Stimulated activated CD8-positive, alpha-beta memory T cell treated with anti-CD3 and anti-CD28 coated beads, Interleukin-15, amount 100 ng/mL, for 24 hours (primary cell): ENCODE data around the gene FSTL4.
"Not testable (repeated sequence)": the region's sequence is repeated elsewhere in the genome, so short reads cannot be mapped to it uniquely, and the experiment has no call there.

Experiments
- DNase-seq: peaks from one replicate; pipeline ENCODE4 v3.0.0-alpha.2; 2020; ENCODE audit warnings: low read depth

FSTL4 gene

DNA sequence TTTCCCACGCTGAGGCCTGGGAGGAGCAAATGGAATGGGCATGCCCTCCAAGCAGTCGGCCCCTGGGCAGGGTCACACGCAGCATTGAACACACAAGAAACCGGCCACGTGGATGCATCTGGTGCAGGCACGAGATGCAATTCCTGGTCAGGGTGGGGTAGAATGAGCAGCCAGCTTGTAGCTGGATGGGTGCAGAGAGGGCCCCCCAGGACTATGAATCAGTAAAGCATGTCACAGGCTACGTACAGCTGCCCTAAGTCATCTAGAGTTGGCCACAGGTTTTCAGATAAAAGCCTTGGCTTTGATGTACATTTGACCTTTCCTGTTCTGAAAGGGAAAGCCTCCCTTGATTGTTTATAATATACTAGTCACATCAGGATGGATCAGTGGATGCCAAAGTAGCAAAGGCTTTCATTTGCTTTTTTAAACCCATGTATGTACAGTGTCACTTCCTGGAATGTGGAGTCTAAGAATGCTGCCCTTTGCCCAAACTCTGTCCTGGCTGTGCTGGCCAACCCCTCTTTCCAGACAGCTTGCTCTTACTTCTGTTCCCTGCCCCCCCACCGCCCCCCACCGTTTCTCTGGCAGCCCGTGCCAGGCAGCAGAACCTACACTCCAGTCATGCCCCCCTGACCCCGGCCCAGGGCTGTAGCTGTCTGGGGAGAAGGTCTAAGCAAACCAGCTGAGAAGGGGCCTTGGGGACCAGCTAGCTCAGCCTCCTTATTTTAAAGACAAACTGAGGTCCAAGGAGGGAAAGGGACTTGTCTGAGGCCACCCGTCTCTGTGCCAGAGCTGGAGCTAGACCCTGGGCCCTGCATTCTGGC lies 391.3 kb downstream of the FSTL4 start:
- no peak for DNase-seq

DNA sequence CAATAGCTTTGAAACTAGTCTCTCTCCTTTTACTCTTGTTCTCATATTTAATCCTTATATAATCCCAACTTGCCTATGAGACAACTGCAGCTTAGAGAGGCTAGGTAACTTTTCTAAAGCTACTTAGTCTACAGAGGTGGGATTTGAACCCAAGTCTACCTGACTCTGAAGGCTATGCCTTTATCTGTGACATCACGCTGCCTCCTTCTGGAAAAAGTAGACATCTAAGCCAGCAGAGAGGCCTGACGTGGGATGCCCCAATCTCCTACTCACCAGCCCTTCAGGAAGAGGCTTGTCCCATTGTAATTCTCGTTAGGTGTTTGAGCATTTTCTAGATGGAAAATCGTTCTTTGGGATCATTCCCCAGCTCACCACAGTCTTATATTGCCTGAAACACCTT lies 393.0 kb downstream of the FSTL4 start:
- DNase-seq = no peak

DNA sequence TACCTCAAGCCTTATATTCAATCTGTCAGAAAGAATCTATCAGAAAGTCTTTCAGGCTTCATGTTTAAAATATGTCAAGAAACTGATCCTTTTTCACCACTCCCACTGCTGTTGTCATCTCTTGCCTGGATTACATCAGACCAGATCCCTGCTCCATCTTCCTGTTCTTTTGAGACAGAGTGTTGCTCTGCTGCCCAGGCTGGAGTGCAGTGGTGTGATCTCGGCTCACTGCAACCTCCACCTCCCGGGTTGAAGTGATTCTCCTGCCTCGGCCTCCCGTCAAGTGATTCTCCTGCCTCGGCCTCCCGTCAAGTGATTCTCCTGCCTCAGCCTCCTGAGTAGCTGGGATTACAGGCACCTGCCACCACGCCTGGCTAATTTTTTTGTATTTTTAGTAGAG lies 396.2 kb downstream of the FSTL4 start:
- not testable (repeated sequence) for DNase-seq

DNA sequence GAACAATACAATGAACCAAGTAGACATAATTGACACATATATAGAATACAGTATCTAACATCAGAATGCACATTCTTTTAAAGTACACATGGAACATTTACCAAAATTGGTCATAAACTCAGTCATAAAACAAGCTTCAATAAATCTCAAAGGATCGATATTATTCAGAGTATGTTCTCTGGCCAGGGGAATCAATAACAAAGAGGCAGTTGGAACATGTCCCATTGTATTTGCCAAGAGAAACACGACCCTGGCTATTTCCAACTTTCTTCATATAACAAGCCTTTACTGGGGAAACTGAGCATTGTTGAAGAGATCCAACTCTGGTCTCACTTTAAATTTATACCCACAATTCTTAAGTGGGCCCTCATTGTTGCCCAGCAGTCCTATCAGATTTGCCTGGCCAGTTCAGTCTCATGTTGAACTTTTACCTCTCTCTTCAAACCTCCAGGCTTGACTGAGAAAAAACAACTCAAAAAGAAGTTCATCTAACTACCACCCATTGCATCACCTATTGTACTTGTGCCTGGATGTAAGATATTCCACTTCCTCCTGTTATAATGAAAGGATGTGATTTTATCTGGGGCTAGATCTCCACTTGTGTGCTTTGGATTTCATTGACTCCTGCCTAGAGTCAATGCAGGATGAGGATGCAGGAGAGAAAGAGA lies 398.1 kb downstream of the FSTL4 start:
- no peak for DNase-seq

DNA sequence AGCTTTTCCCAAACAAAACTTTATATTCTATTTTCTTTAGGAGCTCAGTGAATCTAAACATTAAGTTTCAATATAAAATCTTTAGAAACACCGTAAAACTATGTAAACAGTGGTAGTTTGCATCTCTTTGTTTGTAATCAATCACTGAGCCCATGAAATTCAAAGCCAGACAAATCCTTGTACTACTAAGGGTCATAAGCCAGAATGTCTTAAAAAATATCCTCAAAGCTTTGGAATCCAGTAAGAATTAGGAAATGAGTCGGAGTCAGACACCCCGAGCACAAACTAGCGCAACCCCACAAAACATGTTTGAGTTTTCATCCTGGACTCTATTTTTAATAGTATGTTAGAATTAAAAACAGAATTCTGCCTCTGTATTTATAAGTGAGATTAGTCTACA lies 406.7 kb downstream of the FSTL4 start:
- no peak for DNase-seq

DNA sequence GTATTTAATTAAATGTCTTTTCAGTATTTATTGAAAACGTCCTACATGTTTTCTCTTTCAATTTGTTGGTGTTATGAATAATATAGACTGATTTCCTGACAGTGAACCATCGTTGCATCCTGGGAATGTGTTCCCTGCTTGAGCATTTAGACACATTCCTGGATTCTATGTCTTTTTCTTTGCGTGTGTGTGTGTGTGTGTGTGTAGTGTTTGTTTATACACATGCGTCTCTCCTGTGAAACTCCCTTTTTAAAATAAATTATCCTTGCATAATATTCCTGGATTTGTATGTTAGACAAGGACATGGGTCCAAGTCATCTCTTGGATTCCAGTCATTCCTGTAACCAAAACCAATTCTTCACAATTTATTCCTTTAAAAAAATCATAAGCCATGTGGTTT lies 407.1 kb downstream of the FSTL4 start:
- no peak for DNase-seq

DNA sequence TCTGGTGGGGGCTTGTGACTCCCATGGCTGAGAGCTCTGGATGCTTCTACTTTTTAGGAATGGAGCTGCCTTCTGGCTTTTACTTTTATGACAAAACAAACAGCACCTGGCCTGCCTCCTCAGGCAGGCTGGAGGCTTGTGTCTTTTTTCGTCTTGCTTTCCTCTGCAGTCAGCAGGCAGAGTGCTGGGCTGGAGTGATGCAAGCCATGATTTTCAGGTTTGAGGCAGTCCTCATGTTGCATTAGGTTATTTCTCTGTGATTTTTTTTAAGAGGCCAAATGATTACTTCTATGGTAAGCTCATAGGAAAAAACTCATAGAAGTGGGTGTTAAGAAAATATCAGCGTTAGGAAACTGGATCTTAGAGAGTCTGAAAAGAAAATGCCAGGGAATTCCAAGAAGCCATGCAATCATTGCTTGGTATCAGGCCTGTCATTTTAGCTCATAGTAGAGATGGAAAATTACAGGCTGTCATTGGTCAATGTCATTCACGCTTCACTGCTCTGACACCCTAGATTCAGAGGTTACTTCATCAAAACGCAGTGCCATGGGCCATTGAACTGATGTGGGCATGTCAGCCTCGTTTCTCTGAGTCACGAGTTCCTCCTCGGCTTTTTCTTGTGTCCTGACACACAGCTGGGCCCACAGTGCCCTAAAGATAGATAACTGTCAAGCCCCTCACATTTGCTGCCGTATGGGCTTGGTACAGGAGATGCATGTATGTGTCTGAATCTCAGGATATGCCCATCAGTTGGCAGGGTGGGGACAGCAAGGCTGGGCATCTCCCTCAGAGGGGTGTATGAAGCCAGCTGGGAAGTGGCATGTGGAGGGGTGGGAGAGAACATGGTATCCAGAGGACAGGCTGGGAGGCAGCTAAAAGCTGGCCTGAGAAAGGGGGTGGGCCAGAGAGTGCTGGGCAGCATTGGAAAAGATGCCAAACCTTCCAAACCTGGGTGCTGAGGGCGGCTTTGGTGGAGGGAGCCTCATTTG lies 408.7 kb downstream of the FSTL4 start:
- no peak for DNase-seq

DNA sequence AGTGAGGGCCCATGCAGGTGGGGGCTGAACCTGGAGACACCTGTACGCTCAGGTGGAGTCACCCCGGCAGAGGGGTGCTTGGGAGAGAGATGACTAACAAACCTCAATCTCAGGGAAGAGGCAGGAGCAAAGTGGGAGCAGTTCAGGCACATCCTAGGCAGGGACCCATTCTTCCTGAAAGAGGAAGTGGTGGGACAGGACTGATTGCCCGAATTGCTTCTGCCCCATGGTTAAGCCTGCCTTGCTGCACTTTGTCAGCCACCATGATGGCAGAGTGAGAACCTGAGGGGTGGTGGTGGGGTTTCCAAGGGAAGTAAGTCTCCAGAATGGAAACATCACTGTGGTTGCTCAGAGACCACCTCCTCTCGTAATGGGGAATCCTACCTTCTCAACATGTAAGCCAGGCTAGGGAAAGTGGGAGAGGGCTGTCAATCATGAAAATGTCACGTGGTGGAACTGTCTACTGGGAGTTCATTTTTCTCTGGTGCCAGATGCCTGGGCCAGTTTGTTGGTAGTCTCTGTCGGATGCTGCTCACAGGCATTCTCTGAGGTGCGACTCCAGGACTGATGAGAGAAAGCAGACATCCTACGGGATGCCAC lies 410.2 kb downstream of the FSTL4 start:
- no peak for DNase-seq

DNA sequence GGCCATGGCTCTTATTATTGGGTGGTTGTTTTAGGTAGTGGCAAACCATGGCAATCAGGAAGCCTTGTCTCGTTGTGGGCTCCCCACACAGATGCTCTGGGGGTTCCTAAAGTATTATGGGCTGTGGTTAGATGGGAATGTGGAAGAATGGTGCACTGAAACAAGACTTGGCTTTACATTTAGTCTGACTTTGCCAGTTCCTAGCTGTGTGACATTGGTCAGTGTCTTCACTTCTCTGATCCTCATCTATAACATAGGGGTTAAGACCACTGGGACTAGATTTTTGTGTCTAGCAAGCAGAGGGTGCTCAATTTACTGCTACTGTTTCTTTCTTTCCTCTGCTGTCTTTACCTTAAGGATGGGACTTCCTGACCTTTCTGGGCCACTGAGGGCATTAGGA lies 411.0 kb downstream of the FSTL4 start:
- no peak for DNase-seq

DNA sequence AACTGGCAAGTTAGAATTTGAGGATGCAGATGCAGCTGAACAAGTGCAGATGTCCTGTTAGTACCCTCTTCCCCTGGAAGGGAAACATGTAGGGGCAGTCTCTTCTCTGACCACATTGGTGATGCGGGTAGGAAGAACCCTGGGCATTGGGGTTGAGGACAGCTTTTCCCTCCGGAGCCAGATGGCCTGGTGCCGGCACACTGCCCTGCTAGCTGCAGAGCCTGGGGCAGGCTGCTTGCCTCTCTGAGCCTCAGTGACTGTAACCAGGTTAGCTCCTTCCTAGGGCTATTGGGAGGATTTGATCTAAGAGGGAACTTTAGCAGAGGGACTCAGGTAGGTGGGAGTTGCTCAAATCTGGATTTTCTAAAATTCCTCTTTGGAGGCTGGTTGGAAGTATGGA lies 412.1 kb downstream of the FSTL4 start:
- DNase-seq = no peak

DNA sequence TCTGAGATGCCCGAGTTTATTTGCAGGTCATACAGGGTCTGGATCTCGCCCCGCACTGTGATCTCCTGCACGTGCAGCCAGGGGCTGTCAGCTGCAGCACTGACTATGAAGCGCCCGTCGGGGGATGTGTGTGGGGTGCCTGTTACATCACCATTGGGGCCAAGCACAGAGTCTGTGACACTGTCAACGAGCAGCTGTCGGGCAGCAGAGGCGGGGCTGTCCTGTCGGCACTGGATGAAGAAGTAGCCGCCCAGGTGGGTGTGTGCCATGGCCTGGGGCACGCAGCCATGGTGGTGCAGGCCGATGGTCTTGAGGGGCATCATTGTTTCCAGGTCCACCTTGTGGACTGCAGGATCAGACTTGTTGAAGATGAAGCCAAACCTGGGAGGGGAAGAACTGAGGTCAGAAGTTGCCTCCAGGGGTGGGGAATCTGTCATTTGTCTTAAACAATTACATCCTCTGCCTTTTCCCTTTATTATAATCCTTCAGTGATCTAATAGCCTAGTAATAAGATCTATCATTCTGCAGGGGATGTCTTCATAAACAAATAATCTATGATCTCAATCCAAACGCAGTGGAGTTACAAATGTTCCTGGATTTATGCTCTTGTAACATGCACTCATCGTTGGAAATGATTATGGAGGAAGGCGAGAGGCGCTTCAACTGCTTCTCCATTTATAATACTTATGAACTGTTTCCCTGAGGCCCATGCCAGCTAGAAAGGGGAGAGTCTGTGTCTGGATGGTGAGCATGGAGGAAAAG lies 412.7 kb downstream of the FSTL4 start:
- DNase-seq = no peak

DNA sequence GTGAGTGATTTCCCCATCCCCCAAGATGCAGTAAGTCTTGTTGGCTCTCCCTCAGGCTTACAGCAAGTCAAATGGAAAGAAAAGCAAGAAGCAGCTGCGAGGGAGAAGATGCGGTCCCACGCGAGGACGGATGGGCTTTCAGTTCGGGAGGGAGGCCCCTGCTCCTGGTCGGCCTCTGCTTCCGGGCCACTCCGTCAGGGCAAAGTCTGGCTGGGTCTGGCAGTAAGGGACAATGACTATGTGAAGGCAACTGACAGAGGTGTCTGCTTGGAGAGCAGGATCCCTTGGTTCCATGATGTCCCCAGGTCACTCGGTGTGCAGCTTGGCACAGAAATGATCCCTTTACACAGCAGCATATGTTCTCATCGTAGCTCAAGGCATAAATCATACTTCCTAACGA lies 413.8 kb downstream of the FSTL4 start:
- no peak for DNase-seq

DNA sequence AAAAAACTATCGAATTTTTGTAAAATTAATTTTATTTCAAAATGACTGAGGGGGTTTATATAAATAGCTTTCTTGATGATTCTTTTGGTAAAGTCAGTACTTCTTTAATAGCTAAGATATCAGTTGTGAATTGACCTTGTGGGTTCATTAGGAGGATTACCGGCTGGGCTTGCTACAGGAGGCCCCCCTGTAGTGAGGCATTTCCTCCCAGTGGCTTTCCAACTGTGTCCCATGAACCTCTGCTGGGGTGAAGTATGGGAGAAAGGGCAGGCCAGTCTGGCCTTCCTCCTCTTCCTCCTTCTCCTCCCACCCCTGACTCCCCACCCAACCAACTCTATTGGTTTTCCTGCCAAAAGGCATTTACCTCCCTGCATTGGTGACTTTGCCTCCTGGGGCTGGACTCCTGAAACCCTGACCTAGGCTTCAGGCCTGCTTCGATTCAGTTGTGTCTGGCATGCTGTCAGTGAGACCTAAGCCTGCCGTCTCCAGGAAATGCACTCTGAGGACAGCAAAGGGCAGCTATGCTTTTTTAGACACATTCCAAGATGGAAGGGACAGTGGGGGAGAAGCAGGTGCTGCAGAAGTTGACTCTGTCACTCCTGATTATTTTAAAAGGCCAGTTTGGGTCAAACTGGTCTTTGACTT lies 415.8 kb downstream of the FSTL4 start:
- no peak for DNase-seq

DNA sequence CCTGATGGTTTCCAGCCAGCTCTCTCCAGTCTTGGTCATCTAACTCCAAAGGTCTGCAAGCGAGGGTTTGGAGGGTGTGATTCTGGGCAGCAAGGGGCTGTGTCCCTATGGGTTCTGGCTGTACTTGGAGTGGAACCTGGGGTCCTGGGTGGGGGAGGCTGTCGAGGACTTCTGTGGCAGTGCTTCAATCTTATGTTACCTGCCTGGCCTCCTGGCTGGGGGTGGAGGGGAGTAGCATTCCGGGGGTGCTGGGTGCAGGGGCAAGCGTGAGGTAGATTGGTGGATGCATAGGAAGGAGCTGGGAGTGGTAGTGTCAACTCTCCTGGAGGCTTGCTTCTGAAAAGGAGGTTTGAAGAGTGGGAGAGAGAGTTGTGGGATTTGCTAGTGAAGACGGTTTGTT lies 417.1 kb downstream of the FSTL4 start:
- no peak for DNase-seq

DNA sequence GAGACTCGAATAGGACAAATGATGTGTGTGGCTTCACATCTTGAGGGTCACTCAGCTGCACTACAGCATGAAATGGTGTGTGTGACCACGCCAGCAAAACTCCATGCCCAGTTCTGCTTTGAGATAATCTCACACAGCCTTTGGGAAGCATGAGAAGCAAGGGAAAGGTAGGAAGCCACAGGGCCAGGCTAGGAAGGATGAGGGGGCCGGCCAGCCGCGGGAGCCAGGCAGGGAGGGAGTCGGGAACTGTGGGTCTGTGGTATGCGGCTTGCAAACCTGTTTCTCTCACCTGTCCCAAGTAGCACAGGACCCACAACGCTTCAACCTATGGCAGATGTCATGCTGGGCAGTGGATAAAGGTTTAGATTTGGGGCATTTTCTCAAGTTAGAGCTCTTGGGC lies 418.5 kb downstream of the FSTL4 start:
- no peak for DNase-seq

DNA sequence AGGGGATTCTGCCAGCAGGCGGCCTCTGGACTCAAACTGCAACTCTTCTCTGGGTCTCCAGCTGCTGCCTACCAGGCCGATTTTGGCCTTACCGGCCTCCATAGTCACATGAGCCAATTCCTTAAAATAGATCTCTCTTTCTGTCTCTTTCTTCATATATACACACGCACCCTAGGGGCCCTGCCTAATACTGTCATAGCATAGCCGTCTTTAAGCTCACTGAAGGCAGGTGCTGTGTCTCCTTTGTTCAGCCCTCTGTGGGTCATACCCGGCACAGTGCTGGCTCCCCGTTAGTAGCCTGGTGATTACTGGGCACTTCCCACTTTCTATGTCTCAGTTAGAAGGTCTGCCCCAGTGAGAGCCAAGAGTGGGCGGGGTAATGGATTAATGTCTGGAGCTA lies 419.6 kb downstream of the FSTL4 start:
- no peak for DNase-seq

DNA sequence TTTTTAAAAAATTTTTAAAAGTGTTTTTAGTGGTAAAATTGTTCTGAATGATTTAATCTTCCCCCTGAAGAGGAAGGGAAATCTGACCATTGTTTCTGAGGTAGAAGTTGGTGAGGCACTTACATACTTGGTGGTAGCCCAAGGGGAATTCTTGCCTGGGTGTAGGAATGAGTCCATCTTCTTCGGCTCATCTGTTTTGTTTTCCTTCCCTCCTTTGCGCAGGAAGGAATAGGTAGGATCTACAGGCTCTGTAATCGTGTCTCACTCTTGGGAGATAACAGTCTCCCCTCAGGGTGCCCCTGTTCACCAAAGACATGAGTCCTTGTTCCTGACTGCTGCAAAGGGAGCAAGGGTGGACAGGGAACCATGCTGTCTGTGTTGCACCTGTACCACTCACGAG lies 422.5 kb downstream of the FSTL4 start:
- no peak for DNase-seq

DNA sequence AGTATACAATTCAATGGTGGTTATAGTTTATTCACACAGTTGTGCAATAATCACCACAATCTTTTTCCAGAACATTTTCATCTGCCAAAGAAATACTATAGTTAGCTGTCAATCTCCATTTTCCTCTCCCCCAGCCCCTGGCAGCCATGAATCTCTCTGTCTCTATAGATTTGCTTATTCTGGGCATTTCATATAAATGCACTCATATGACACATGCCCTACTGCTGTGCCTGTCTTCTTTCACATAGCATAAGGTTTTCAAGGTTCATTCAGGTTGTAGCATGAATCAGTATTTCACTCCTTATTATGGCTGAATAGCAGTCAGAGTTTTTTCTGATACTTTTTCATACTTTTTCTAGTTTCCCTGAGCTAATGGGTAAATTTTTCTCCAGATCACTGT lies 432.9 kb downstream of the FSTL4 start:
- DNase-seq = no peak

DNA sequence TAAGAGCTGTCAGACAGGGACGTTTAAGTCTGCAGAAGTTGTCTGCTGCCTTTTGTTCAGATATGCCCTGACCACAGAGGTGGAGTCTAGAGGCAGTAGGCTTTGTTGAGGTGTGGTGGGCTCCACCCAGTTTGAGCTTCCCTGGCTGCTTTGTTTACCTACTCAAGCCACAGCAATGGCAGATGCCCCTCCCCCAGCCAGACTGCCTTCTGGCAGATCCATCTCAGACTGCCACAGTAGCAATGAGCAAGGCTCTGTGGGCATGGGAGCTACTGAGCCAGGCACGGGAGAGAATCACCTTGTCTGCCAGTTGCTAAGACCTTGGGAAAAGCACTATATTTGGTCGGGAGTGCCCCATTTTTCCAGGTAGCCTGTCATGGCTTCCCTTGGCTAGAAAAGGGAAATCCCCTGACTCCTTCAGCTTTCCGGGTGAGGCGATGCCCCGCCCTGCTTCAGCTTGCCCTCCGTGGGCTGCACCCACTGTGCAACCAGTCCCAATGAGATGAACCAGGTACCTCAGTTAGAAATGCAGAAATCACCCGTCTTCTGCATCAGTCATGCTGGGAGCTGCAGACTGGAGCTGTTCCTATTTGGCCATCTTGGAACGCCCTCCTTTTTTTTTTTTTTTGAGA lies 441.5 kb downstream of the FSTL4 start:
- DNase-seq = not testable (repeated sequence)

DNA sequence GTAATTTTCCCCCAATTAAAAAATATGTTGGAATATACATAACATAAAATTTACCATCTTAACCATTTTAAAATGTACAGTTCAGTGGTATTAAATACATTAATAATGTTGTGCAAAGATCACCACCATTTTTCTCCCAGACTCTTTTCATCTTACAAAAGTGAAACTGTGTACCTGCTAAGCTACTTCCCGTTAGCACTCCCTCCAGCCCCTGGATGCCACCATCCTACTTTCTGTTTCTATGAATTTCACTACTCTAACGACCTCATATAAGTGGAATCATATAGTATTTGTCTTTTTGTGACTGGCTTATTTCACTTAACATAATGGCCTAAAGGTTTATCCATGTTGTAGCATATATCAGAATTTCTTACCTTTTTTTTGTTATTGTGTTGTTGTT lies 447.6 kb downstream of the FSTL4 start:
- no peak for DNase-seq
